K562 (cell line): Measurements from ENCODE around the gene RETN.

Experiments
- BHLHE40 ChIP-seq: IDR thresholded peaks from 2 replicates; pipeline ENCODE4 v1.6.1; 2011; ENCODE audit warnings: low read length, improper control_type of control experiment
- KAT7 ChIP-seq: sonication (generic); formaldehyde crosslinking; IDR thresholded peaks from 2 replicates; pipeline ENCODE4 v1.8.0; 2022; ENCODE audit warnings: missing genetic modification reagents, mild to moderate bottlenecking, borderline replicate concordance
- NFIC ChIP-seq: fragments of 450-650 bp; IDR thresholded peaks from 2 replicates; pipeline ENCODE4 v1.6.1; 2017; ENCODE audit warnings: mild to moderate bottlenecking, inconsistent platforms
- POLR2A ChIP-seq: fragments of 450-650 bp; conservative IDR thresholded peaks from 2 replicates; pipeline ENCODE4 v1.6.1; 2016
- TEAD4 ChIP-seq, 2 experiments: sonication (generic) in 1 of 2; formaldehyde crosslinking in 1 of 2; IDR thresholded peaks; 2 replicates each; pipeline versions ENCODE4 v1.6.1 to v1.8.0; 2012 to 2022; ENCODE audit warnings: borderline replicate concordance in 1 of 2, inconsistent platforms in 1 of 2, low read length in 1 of 2, mild to moderate bottlenecking in 1 of 2, missing genetic modification reagents in 1 of 2
- YY1 ChIP-seq, 3 experiments: IDR thresholded peaks; 2 replicates each; pipeline ENCODE4 v1.6.1; 2011; ENCODE audit warnings: low read length in 2 of 3, mild to moderate bottlenecking in 2 of 3, moderate library complexity in 2 of 3, borderline replicate concordance in 1 of 3, control low read depth in 1 of 3, low read depth in 1 of 3; ENCODE audit not compliant: insufficient read depth in 3 of 3, insufficient replicate concordance in 2 of 3, control insufficient read depth in 1 of 3, insufficient read length in 1 of 3; ENCODE audit errors: extremely low read depth in 1 of 3
- ZNF3 ChIP-seq: fragments of 250-450 bp; sonication (Bioruptor Pico); IDR thresholded peaks from 2 replicates; pipeline ENCODE4 v1.5.0; 2021; ENCODE audit warnings: mild to moderate bottlenecking, moderate library complexity
- TF ChIP-seq, protein P1 (sequence below), 3 experiments: IDR thresholded peaks in 2 of 3; conservative IDR thresholded peaks in 1 of 3; 2 replicates each; pipeline ENCODE4 v1.5.1; 2011 to 2012; ENCODE audit warnings: low read length in 3 of 3, mild to moderate bottlenecking in 3 of 3, control low read depth in 2 of 3, improper control_type of control experiment in 1 of 3, inconsistent platforms in 1 of 3, low read depth in 1 of 3, mixed read lengths in 1 of 3, moderate library complexity in 1 of 3; ENCODE audit not compliant: insufficient read depth in 2 of 3
- TF ChIP-seq, protein P2 (sequence below), 2 experiments: fragments of 450-650 bp in 1 of 2; sonication (generic) in 1 of 2; formaldehyde crosslinking in 1 of 2; IDR thresholded peaks; 2 replicates each; pipeline versions ENCODE4 v1.7.1 to v1.9.0; 2016 to 2022; ENCODE audit warnings: inconsistent platforms in 1 of 2, mild to moderate bottlenecking in 1 of 2, missing genetic modification reagents in 1 of 2

DNA sequence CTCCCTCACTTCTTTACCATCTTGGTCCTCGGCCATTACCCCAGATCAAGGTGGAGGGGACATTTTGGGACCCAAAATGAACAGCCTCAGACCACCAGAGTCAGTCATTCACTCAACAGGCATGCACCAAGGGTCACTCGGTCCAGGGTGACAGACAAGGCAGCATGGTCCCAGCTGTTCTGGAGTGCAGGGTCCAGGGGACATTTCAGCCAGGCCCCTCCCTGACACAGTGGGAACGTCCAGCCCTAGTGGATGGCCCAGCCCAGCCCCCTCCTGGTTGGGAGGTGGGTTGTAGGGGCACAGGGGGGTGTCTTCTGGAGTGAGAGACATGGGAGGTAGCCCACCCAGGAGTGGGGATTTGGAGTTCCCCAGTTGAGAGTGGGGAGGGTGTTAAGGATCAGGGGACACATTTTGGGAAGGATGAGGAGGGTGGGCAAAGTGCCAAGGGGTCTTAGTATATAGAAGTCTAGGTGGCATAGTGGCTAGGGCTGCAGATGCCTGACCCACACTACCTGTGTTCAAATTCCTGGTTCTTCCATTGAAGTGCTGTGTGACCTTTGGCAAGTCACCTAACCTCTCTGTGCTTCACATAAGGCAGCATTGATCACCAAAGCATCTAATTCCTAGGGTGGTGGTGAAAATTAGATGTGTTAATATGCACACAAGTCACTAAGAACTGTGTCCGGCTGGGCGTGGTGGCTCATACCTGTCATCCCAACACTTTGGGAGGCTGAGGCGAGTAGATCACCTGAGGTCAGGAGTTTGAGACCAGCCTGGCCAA is 35.6 kb downstream of the RETN start:
- TF ChIP-seq POLR2A (no peak), KAT7 (CRISPR knock-in tag) (no peak), YY1 (IDR thresholded peaks at IDR 0.05; ENCODE audit: borderline replicate concordance in 1 of 3, control insufficient read depth in 1 of 3, extremely low read depth in 1 of 3, insufficient read depth in 3 of 3, insufficient read length in 1 of 3, insufficient replicate concordance in 2 of 3, low read depth in 1 of 3, low read length in 2 of 3) (no peak), NFIC (peak; percentile 49; the same call in 1 of the 2 replicates), BHLHE40 (no peak), ZNF3 (no peak), TEAD4 (IDR thresholded peaks at IDR 0.05; ENCODE audit: low read length) (no peak), TEAD4 (CRISPR knock-in tag; IDR thresholded peaks at IDR 0.05; ENCODE audit: borderline replicate concordance) (no peak)
- TF ChIP-seq, protein P1, sequence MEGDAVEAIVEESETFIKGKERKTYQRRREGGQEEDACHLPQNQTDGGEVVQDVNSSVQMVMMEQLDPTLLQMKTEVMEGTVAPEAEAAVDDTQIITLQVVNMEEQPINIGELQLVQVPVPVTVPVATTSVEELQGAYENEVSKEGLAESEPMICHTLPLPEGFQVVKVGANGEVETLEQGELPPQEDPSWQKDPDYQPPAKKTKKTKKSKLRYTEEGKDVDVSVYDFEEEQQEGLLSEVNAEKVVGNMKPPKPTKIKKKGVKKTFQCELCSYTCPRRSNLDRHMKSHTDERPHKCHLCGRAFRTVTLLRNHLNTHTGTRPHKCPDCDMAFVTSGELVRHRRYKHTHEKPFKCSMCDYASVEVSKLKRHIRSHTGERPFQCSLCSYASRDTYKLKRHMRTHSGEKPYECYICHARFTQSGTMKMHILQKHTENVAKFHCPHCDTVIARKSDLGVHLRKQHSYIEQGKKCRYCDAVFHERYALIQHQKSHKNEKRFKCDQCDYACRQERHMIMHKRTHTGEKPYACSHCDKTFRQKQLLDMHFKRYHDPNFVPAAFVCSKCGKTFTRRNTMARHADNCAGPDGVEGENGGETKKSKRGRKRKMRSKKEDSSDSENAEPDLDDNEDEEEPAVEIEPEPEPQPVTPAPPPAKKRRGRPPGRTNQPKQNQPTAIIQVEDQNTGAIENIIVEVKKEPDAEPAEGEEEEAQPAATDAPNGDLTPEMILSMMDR (IDR thresholded peaks at IDR 0.05 in 2 of 3, conservative IDR thresholded peaks at IDR 0.05 in 1 of 3; ENCODE audit: insufficient read depth in 2 of 3, low read depth in 1 of 3, low read length in 3 of 3): no peak
- TF ChIP-seq, protein P2, sequence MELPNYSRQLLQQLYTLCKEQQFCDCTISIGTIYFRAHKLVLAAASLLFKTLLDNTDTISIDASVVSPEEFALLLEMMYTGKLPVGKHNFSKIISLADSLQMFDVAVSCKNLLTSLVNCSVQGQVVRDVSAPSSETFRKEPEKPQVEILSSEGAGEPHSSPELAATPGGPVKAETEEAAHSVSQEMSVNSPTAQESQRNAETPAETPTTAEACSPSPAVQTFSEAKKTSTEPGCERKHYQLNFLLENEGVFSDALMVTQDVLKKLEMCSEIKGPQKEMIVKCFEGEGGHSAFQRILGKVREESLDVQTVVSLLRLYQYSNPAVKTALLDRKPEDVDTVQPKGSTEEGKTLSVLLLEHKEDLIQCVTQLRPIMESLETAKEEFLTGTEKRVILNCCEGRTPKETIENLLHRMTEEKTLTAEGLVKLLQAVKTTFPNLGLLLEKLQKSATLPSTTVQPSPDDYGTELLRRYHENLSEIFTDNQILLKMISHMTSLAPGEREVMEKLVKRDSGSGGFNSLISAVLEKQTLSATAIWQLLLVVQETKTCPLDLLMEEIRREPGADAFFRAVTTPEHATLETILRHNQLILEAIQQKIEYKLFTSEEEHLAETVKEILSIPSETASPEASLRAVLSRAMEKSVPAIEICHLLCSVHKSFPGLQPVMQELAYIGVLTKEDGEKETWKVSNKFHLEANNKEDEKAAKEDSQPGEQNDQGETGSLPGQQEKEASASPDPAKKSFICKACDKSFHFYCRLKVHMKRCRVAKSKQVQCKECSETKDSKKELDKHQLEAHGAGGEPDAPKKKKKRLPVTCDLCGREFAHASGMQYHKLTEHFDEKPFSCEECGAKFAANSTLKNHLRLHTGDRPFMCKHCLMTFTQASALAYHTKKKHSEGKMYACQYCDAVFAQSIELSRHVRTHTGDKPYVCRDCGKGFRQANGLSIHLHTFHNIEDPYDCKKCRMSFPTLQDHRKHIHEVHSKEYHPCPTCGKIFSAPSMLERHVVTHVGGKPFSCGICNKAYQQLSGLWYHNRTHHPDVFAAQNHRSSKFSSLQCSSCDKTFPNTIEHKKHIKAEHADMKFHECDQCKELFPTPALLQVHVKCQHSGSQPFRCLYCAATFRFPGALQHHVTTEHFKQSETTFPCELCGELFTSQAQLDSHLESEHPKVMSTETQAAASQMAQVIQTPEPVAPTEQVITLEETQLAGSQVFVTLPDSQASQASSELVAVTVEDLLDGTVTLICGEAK (IDR thresholded peaks at IDR 0.05): no peak
- TF ChIP-seq, protein P2 (CRISPR knock-in tag; IDR thresholded peaks at IDR 0.05): no peak
